Measurements from ENCODE around the gene NANS. TPM values are rescaled to one million over a fixed set of nuclear protein-coding genes. Genes with fewer than 3 reads are reported as not detected.

NANS gene
- total RNA-seq, 1 experiment from 2014 or later, result 48.9 TPM

GRCh38 chr9:98086461-98086860 is 29.9 kb downstream of the NANS start:
- Histone ChIP-seq H3K36me3 (ENCODE audit: control insufficient read depth in 1 of 2, insufficient read depth in 2 of 2, low read length in 2 of 2) (peaks cover 9 to 23% of the 10 kb centered on the region in 2 experiments), H3K4me2 (ENCODE audit: low read length) (no peak overlapping the region), H3K9ac (ENCODE audit: low read length) (no peak overlapping the region), H2AFZ (ENCODE audit: low read depth, low read length, poor library complexity, severe bottlenecking) (no peak overlapping the region), H3K4me3 (replicated peaks in 1 of 2; ENCODE audit: low read depth in 1 of 2, low read length in 2 of 2) (no peak overlapping the region), H3K4me1 (ENCODE audit: control insufficient read depth in 1 of 2, insufficient read depth in 2 of 2, low read length in 2 of 2) (peaks cover 0 to 2% of the 10 kb centered on the region in 2 experiments; a peak in 2 of 4 replicates), H4K20me1 (ENCODE audit: insufficient read depth) (no peaks in the 10 kb centered on the region), H3K79me2 (ENCODE audit: insufficient read depth, low read length) (no peaks in the 10 kb centered on the region), H3K27ac (ENCODE audit: low read depth, low read length) (0 out of 2 replicates have a peak overlapping the region, but pooled peaks have one; percentile 8), H3K9me2 (ENCODE audit: insufficient read depth) (no peaks in the 10 kb centered on the region), H3K9me3 (ENCODE audit: control insufficient read depth in 1 of 2, insufficient read depth in 1 of 2, low read depth in 1 of 2, low read length in 2 of 2) (no peaks in the 10 kb centered on the region), H3K27me3 (ENCODE audit: insufficient read depth, low read length) (no peaks in the 10 kb centered on the region)
- RAD21 ChIA-PET (ENCODE audit: low non-redundant PET in 1 of 2, low total read pairs in 2 of 2, uncharacterized antibody in 2 of 2, unreplicated experiment in 2 of 2), result no interaction called here
- ATAC-seq (no peak), DNase-seq (ENCODE audit: low read depth, low spot score) (no peak)
- intact Hi-C loops (cut with micrococcal nuclease), result loop anchor here (10.0 kb wide), 1 partner anchor 58 kb away; no protein-coding TSS in a partner anchor
- CTCF ChIA-PET, result no interaction called here
- no TSS peak for BruUV-seq (replicated peaks)
- TF ChIP-seq SRF (IDR thresholded peaks at IDR 0.05; ENCODE audit: low read depth) (no peak), TCF7L2 (IDR thresholded peaks at IDR 0.05; ENCODE audit: borderline replicate concordance, extremely low read depth, insufficient read depth, insufficient read length) (no peak)
- POLR2A ChIA-PET, result no interaction called here

- Histone ChIP-seq H3K9me3 (ENCODE audit: control insufficient read depth in 1 of 2, insufficient read depth in 1 of 2, low read depth in 1 of 2, low read length in 2 of 2) (no peaks in the 10 kb centered on the region), H3K4me2 (ENCODE audit: low read length) (no peak overlapping the region), H3K9me2 (ENCODE audit: insufficient read depth) (no peaks in the 10 kb centered on the region), H3K27me3 (ENCODE audit: insufficient read depth, low read length) (no peaks in the 10 kb centered on the region), H3K9ac (ENCODE audit: low read length) (no peak overlapping the region), H3K4me1 (ENCODE audit: control insufficient read depth in 1 of 2, insufficient read depth in 2 of 2, low read length in 2 of 2) (no peaks in the 10 kb centered on the region), H2AFZ (ENCODE audit: low read depth, low read length, poor library complexity, severe bottlenecking) (no peak overlapping the region), H3K27ac (ENCODE audit: low read depth, low read length) (no peak overlapping the region), H3K79me2 (ENCODE audit: insufficient read depth, low read length) (no peaks in the 10 kb centered on the region), H4K20me1 (ENCODE audit: insufficient read depth) (no peaks in the 10 kb centered on the region), H3K4me3 (replicated peaks in 1 of 2; ENCODE audit: low read depth in 1 of 2, low read length in 2 of 2) (no peak overlapping the region), H3K36me3 (ENCODE audit: control insufficient read depth in 1 of 2, insufficient read depth in 2 of 2, low read length in 2 of 2) (peaks cover 0 to 11% of the 10 kb centered on the region in 2 experiments; a peak in 3 of 4 replicates)
- DNase-seq (ENCODE audit: low read depth, low spot score) (no peak), ATAC-seq (peak; percentile 28; the same call in 1 of the 2 replicates)
- CTCF ChIA-PET, result no interaction called here
- RAD21 ChIA-PET (ENCODE audit: low non-redundant PET in 1 of 2, low total read pairs in 2 of 2, uncharacterized antibody in 2 of 2, unreplicated experiment in 2 of 2), result no interaction called here
- TF ChIP-seq ZFX (IDR thresholded peaks at IDR 0.05) (no peak), CBX3 (IDR thresholded peaks at IDR 0.05; ENCODE audit: low read depth) (no peak), POLR2AphosphoS5 (IDR thresholded peaks at IDR 0.05; ENCODE audit: low read depth, low read length) (no peak), SRF (IDR thresholded peaks at IDR 0.05; ENCODE audit: low read depth) (no peak), CEBPB (IDR thresholded peaks at IDR 0.05; ENCODE audit: low read depth) (no peak)
- intact Hi-C loops (cut with micrococcal nuclease), result loop anchor here (10.0 kb wide), 1 partner anchor 57 kb away; no protein-coding TSS in a partner anchor
- no TSS peak for BruUV-seq (replicated peaks)
- POLR2A ChIA-PET, result no interaction called here
Measured at GRCh38 chr9:98087420-98088354, 31.2 kb downstream of the NANS start.

Measured in HCT116 (cell line).